GM18511 (cell line): Measurements from ENCODE around the gene TOR3A.
"Not testable (repeated sequence)": the region's sequence is repeated elsewhere in the genome, so short reads cannot be mapped to it uniquely, and the experiment has no call there.

Experiments used
- ATAC-seq: cut with Tn5 transposase; IDR thresholded peaks from one replicate; pipeline ENCODE4 v1.9.1; 2021; ENCODE audit warnings: mild to moderate bottlenecking, moderate library complexity; ENCODE audit not compliant: unreplicated experiment

Gene TOR3A

GRCh38 chr1:179081687-179082332 lies at the start of gene TOR3A:
Gene TOR3A, plus strand, starts transcription at chr1:179082070. Its CDS starts 59 bp downstream, at chr1:179082129.
- ATAC-seq, result peak; percentile 88

GRCh38 chr1:179034720-179035119 lies 47.1 kb upstream of the TOR3A start:
- peak; percentile 77 for ATAC-seq

GRCh38 chr1:179036844-179037465 lies 44.9 kb upstream of the TOR3A start:
- peak; percentile 59 for ATAC-seq

GRCh38 chr1:179038528-179039281 lies 43.2 kb upstream of the TOR3A start:
- no peak for ATAC-seq

- not testable (repeated sequence) for ATAC-seq
These were observed 42.2 kb upstream of the TOR3A start for GRCh38 chr1:179039502-179040174.

GRCh38 chr1:179040175-179040551 lies 41.7 kb upstream of the TOR3A start:
- not testable (repeated sequence) for ATAC-seq

- ATAC-seq, result no peak
These were observed 39.8 kb upstream of the TOR3A start for GRCh38 chr1:179042087-179042486.

- ATAC-seq, result no peak
These were observed 39.2 kb upstream of the TOR3A start for GRCh38 chr1:179042700-179043099.

GRCh38 chr1:179043266-179043665 lies 38.6 kb upstream of the TOR3A start:
- no peak for ATAC-seq

GRCh38 chr1:179043907-179044306 lies 38.0 kb upstream of the TOR3A start:
- ATAC-seq, result peak; percentile 63

GRCh38 chr1:179046808-179047635 lies 34.8 kb upstream of the TOR3A start:
- ATAC-seq, result no peak

GRCh38 chr1:179047636-179047997 lies 34.3 kb upstream of the TOR3A start:
- no peak for ATAC-seq

- ATAC-seq, result no peak
These were observed 33.3 kb upstream of the TOR3A start for GRCh38 chr1:179048339-179049124.

- no peak for ATAC-seq
These were observed 29.1 kb upstream of the TOR3A start for GRCh38 chr1:179052776-179053175.

GRCh38 chr1:179053486-179053885 lies 28.4 kb upstream of the TOR3A start:
- no peak for ATAC-seq

- no peak for ATAC-seq
These were observed 25.9 kb upstream of the TOR3A start for GRCh38 chr1:179055937-179056336.

- no peak for ATAC-seq
These were observed 23.1 kb upstream of the TOR3A start for GRCh38 chr1:179058487-179059483.
